HepG2 (cell line): ENCODE measurements around the gene FBXO2. TPM values are rescaled to one million over a fixed set of nuclear protein-coding genes. Genes with fewer than 3 reads are reported as not detected.

ENCODE experiments used
- ATAC-seq: fragments of 200-7000 bp; cut with Tn5 transposase; 3 replicates; pipeline ENCODE4 v1.9.1; 2020; ENCODE audit warnings: mild to moderate bottlenecking, moderate library complexity
- BruUV-seq: library from RNA; stranded (reverse); fragments of 400-500 nt; replicated peaks from 2 replicates; lab custom pipeline; 2021; lab: Mats Ljungman, UMichigan
- CTCF ChIA-PET: fragments of 300-600 bp; formaldehyde crosslinking; extraction: SDS; loops from one replicate; lab custom pipeline; 2021; ENCODE audit warnings: low total read pairs, inconsistent platforms, low intra/inter-chr PET ratio; lab: Yijun Ruan, JAX
- POLR2A ChIA-PET: fragments of 350-600 bp; sonication (Branson Sonifier 250); formaldehyde crosslinking; loops from one replicate; lab custom pipeline; 2020; ENCODE audit warnings: antibody characterized with exemption, inconsistent platforms; lab: Yijun Ruan, JAX
- DNase-seq: peaks from one replicate; pipeline ENCODE4 v3.0.0-alpha.2; 2015; ENCODE audit warnings: low spot score
- FAIRE-seq: peaks from 3 replicates; lab custom pipeline; 2011; peaks lifted over from hg19 to GRCh38; lab: Jason Lieb, UNC
- H2AFZ ChIP-seq: one replicate; pipeline ENCODE4 v1.6.1; 2011; ENCODE audit warnings: low read length, inconsistent platforms
- H3K27ac ChIP-seq: fragments of 300-600 bp; 3 replicates; pipeline ENCODE4 v1.8.0; 2011; ENCODE audit warnings: mixed run types, mild to moderate bottlenecking, mixed read lengths, low read length, inconsistent platforms; ENCODE audit not compliant: insufficient read depth; ENCODE audit errors: extremely low read length
- H3K27me3 ChIP-seq, 2 experiments: fragments of 200-600 bp in 1 of 2; 2 replicates in 1 of 2; 3 replicates in 1 of 2; pipeline versions ENCODE4 v1.6.0 to v1.8.0; 2011; ENCODE audit warnings: low read length in 2 of 2, mild to moderate bottlenecking in 2 of 2, moderate library complexity in 2 of 2, inconsistent platforms in 1 of 2; ENCODE audit not compliant: insufficient read depth in 2 of 2, control insufficient read depth in 1 of 2
- H3K36me3 ChIP-seq, 2 experiments: fragments of 200-600 bp in 1 of 2; replicated peaks in 1 of 2; 2 replicates in 1 of 2; 3 replicates in 1 of 2; pipeline versions ENCODE4 v1.5.1 to v1.8.0; 2011; ENCODE audit warnings: low read length in 2 of 2, inconsistent platforms in 1 of 2; ENCODE audit not compliant: insufficient read depth in 2 of 2, control insufficient read depth in 1 of 2
- H3K4me1 ChIP-seq: 2 replicates; pipeline ENCODE4 v1.5.1; 2012; ENCODE audit warnings: low read length, inconsistent platforms; ENCODE audit not compliant: insufficient read depth
- H3K4me2 ChIP-seq: 2 replicates; pipeline ENCODE4 v1.6.0; 2011; ENCODE audit warnings: low read depth, low read length, inconsistent platforms
- H3K4me3 ChIP-seq, 3 experiments: fragments of 200-600 bp in 1 of 3; sonication (generic), shearing (Covaris generic) in 1 of 3; replicated peaks in 1 of 3; 2 replicates each; pipeline ENCODE4 v1.5.1; 2011 to 2016; ENCODE audit warnings: low read length in 3 of 3, inconsistent platforms in 2 of 3, low read depth in 2 of 3, mild to moderate bottlenecking in 2 of 3, control low read depth in 1 of 3, mixed read lengths in 1 of 3; ENCODE audit not compliant: insufficient read depth in 1 of 3
- H3K79me2 ChIP-seq: one replicate; pipeline ENCODE4 v1.6.1; 2011; ENCODE audit warnings: low read length, inconsistent platforms; ENCODE audit not compliant: insufficient read depth
- H3K9ac ChIP-seq: 2 replicates; pipeline ENCODE4 v1.6.0; 2011; ENCODE audit warnings: mild to moderate bottlenecking, low read depth, low read length, inconsistent platforms; ENCODE audit not compliant: insufficient read depth
- H3K9me3 ChIP-seq: 2 replicates; pipeline ENCODE4 v1.5.1; 2012; ENCODE audit warnings: mild to moderate bottlenecking, low read length
- H4K20me1 ChIP-seq: 2 replicates; pipeline ENCODE4 v1.6.0; 2011; ENCODE audit warnings: inconsistent platforms, mild to moderate bottlenecking, low read length, moderate library complexity; ENCODE audit not compliant: insufficient read depth
- ATF7 ChIP-seq, 2 experiments: fragments of 450-650 bp in 1 of 2; sonication (generic) in 1 of 2; formaldehyde crosslinking in 1 of 2; IDR thresholded peaks; 2 replicates each; pipeline versions ENCODE4 v1.4.0 to v1.6.1; 2016 to 2020; ENCODE audit warnings: antibody characterized with exemption in 1 of 2, mild to moderate bottlenecking in 1 of 2, missing genetic modification reagents in 1 of 2
- HBP1 ChIP-seq: IDR thresholded peaks from 2 replicates; pipeline ENCODE4 v1.6.1; 2016; ENCODE audit warnings: low read depth, control low read depth
- MED13 ChIP-seq: sonication (generic); formaldehyde crosslinking; IDR thresholded peaks from 2 replicates; pipeline ENCODE4 v1.5.0; 2020; ENCODE audit warnings: missing genetic modification reagents
- NFYC ChIP-seq: IDR thresholded peaks from 2 replicates; pipeline ENCODE4 v1.6.1; 2016; ENCODE audit warnings: missing genetic modification reagents, missing compliant biosample characterization
- SP1 ChIP-seq, 2 experiments: fragments of 450-650 bp in 1 of 2; sonication (generic) in 1 of 2; formaldehyde crosslinking in 1 of 2; IDR thresholded peaks; 2 replicates each; pipeline versions ENCODE4 v1.4.0 to v1.6.1; 2016 to 2020; ENCODE audit warnings: missing genetic modification reagents in 1 of 2
- SRSF1 ChIP-seq: fragments of 200-400 bp; formaldehyde crosslinking; optimal IDR thresholded peaks from 2 replicates; pipeline ENCODE3; 2017; ENCODE audit warnings: mild to moderate bottlenecking, low read depth, low read length, moderate library complexity
- STAT5B ChIP-seq: sonication (generic); formaldehyde crosslinking; IDR thresholded peaks from 2 replicates; pipeline ENCODE4 v1.4.0; 2020; ENCODE audit warnings: missing genetic modification reagents
- TBX3 ChIP-seq: fragments of 450-650 bp; IDR thresholded peaks from 2 replicates; pipeline ENCODE4 v1.6.1; 2017; ENCODE audit warnings: antibody characterized with exemption, mild to moderate bottlenecking, inconsistent platforms, borderline replicate concordance
- TEAD3 ChIP-seq: optimal IDR thresholded peaks from 2 replicates; pipeline ENCODE3; 2016; ENCODE audit warnings: borderline replicate concordance
- THAP8 ChIP-seq: sonication (generic); formaldehyde crosslinking; IDR thresholded peaks from 2 replicates; pipeline ENCODE4 v1.5.1; 2020; ENCODE audit warnings: missing genetic modification reagents, mild to moderate bottlenecking, borderline replicate concordance
- THYN1 ChIP-seq: sonication (generic); formaldehyde crosslinking; IDR thresholded peaks from 2 replicates; pipeline ENCODE4 v1.8.1; 2023; ENCODE audit warnings: low read depth, mild to moderate bottlenecking, moderate library complexity, missing genetic modification reagents, borderline replicate concordance
- ZNF10 ChIP-seq: sonication (generic); formaldehyde crosslinking; IDR thresholded peaks from 2 replicates; pipeline ENCODE4 v1.4.0; 2020; ENCODE audit warnings: mild to moderate bottlenecking, low read depth, missing genetic modification reagents, borderline replicate concordance
- ZNF552 ChIP-seq: sonication (generic); formaldehyde crosslinking; IDR thresholded peaks from 2 replicates; pipeline ENCODE4 v1.9.0; 2022; ENCODE audit warnings: missing genetic modification reagents, mild to moderate bottlenecking, borderline replicate concordance
- ZNF703 ChIP-seq: sonication (generic); formaldehyde crosslinking; IDR thresholded peaks from 2 replicates; pipeline ENCODE4 v1.5.1; 2020; ENCODE audit warnings: missing genetic modification reagents, mild to moderate bottlenecking, moderate library complexity, borderline replicate concordance
- ZNF766 ChIP-seq: sonication (generic); formaldehyde crosslinking; IDR thresholded peaks from 2 replicates; pipeline ENCODE4 v1.5.0; 2020; ENCODE audit warnings: missing genetic modification reagents, borderline replicate concordance
- ZNF878 ChIP-seq: sonication (generic); formaldehyde crosslinking; IDR thresholded peaks from 2 replicates; pipeline ENCODE4 v1.8.1; 2023; ENCODE audit warnings: mild to moderate bottlenecking, missing genetic modification reagents, moderate library complexity
- WGBS: methylation state at CpG from one replicate; pipeline ENCODE4 v1.1.6; 2017; ENCODE audit warnings: low lambda C conversion rate; 5-methylcytosine and 5-hydroxymethylcytosine counted together
- in situ Hi-C: cut with HindIII; loops from 2 replicates; pipeline ENCODE4 v1.10.0; 2017; ENCODE audit warnings: low pct_unique_long_range_greater_than_20kb; ENCODE audit not compliant: extremely low pct_ligation_motif_present
- intact Hi-C: fragments of 100-400 bp; cut with micrococcal nuclease; formaldehyde crosslinking; loops from one replicate; pipeline ENCODE4 v1.10.0; 2022; ENCODE audit not compliant: unreplicated experiment
- polyA plus RNA-seq, 8 experiments: library from polyadenylated mRNA; depleted of rRNA in 3 of 8; stranded (reverse) in 7 of 8; unstranded in 1 of 8; fragments of >200 nt; fragmentation: Illumina TruSeq in 4 of 8; extraction: Trizol in 4 of 8; gene quantifications; 2 replicates each; pipeline versions ENCODE4 v1.2.1 to v1.2.3, GENCODE V29; 2011 to 2016; ENCODE audit warnings: low read depth in 4 of 8, missing spikeins in 1 of 8, mixed read lengths in 1 of 8; ENCODE audit not compliant: insufficient read depth in 1 of 8
- total RNA-seq, 5 experiments: library from RNA; depleted of rRNA; stranded (reverse); fragments of >200 nt; fragmentation: Illumina TruSeq; extraction: Trizol; gene quantifications; 2 replicates each; pipeline ENCODE4 v1.2.3, GENCODE V29; 2016; ENCODE audit warnings: low read depth in 1 of 5

Gene FBXO2
- total and polyA plus RNA-seq, 2 of the 13 experiments (the other 11 are each of a cell fraction or from before 2014, with no cell fraction given): 79.3 to 112 TPM

GRCh38 chr1:11684070-11684469, 29.8 kb upstream of the FBXO2 start:
- no TSS peak for BruUV-seq
- Histone ChIP-seq H3K36me3 (no peaks in the 10 kb centered on the region), H2AFZ (no peak overlapping the region), H3K9me3 (no peaks in the 10 kb centered on the region), H4K20me1 (no peaks in the 10 kb centered on the region), H3K27ac (no peak overlapping the region), H3K9ac (no peak overlapping the region), H3K27me3 (peaks cover 6 to 49% of the 10 kb centered on the region in 2 experiments; a peak in 4 of 5 replicates), H3K4me3 (no peak overlapping the region)
- in situ Hi-C loops (no loop called here), intact Hi-C loops (no loop called here)
- no peak for DNase-seq
- TF ChIP-seq THAP8 (CRISPR knock-in tag) (no peak), STAT5B (CRISPR knock-in tag) (no peak)
- TF ChIP-seq, all 625 proteins: peak for 0
- no peak for ATAC-seq
- 30% methylated on average over 7 of the region's 7 CpGs for WGBS
- ChIA-PET CTCF (no interaction called here), POLR2A (no interaction called here)
- no peaks in the 10 kb centered on the region for H3K79me2 ChIP-seq
- H3K4me1 ChIP-seq: peaks cover 23% of the 10 kb centered on the region
- no peak overlapping the region for H3K4me2 ChIP-seq
- no peak for FAIRE-seq

GRCh38 chr1:11682799-11683198, 28.6 kb upstream of the FBXO2 start:
- Histone ChIP-seq H4K20me1 (no peaks in the 10 kb centered on the region), H3K27me3 (peaks cover 3 to 42% of the 10 kb centered on the region in 2 experiments; a peak in 4 of 5 replicates), H3K79me2 (no peaks in the 10 kb centered on the region), H2AFZ (no peak overlapping the region), H3K27ac (no peak overlapping the region), H3K9me3 (no peaks in the 10 kb centered on the region), H3K36me3 (0 out of 5 replicates have a peak, but pooled peaks cover 0 to 3% of the 10 kb centered on the region in 2 experiments), H3K4me2 (no peak overlapping the region), H3K4me3 (no peak overlapping the region), H3K9ac (no peak overlapping the region), H3K4me1 (peaks cover 23% of the 10 kb centered on the region)
- DNase-seq (no peak), ATAC-seq (no peak), FAIRE-seq (no peak)
- no TSS peak for BruUV-seq
- in situ Hi-C loops: no loop called here
- intact Hi-C loops: no loop called here
- ChIA-PET CTCF (no interaction called here), POLR2A (interaction anchor here (2.5 kb wide), 1 partner anchor 11 kb away, joined by 16 read pairs; no protein-coding TSS in a partner anchor)
- WGBS: 0% methylated on average over 1 of the region's 1 CpG
- no peak for TF ChIP-seq SRSF1
- no peak for TF ChIP-seq NFYC (CRISPR knock-in tag)
- no peak for TF ChIP-seq SP1 (IDR thresholded peaks at IDR 0.05)
- no peak for TF ChIP-seq SP1 (CRISPR knock-in tag; IDR thresholded peaks at IDR 0.05)
- TF ChIP-seq ZNF766 (CRISPR knock-in tag): no peak
- no peak for TF ChIP-seq HBP1 (CRISPR knock-in tag)
- no peak for TF ChIP-seq ZNF703 (CRISPR knock-in tag)
- TF ChIP-seq TBX3: no peak
- no peak for TF ChIP-seq ZNF878 (CRISPR knock-in tag)
- no peak for TF ChIP-seq ZNF552 (CRISPR knock-in tag)
- no peak for TF ChIP-seq TEAD3 (CRISPR knock-in tag)
- TF ChIP-seq THYN1 (CRISPR knock-in tag): no peak
- no peak for TF ChIP-seq ZNF10 (CRISPR knock-in tag)
- no peak for TF ChIP-seq ATF7 (IDR thresholded peaks at IDR 0.05)
- no peak for TF ChIP-seq ATF7 (CRISPR knock-in tag; IDR thresholded peaks at IDR 0.05)
- TF ChIP-seq MED13 (CRISPR knock-in tag): no peak
